Measurements from ENCODE around the gene PBRM1.

Gene PBRM1

GRCh38 chr3:52670621-52671521 is 14.8 kb downstream of the PBRM1 start:
- DNase-seq, result peak; percentile 60 to 89 (median 68)

DNA sequence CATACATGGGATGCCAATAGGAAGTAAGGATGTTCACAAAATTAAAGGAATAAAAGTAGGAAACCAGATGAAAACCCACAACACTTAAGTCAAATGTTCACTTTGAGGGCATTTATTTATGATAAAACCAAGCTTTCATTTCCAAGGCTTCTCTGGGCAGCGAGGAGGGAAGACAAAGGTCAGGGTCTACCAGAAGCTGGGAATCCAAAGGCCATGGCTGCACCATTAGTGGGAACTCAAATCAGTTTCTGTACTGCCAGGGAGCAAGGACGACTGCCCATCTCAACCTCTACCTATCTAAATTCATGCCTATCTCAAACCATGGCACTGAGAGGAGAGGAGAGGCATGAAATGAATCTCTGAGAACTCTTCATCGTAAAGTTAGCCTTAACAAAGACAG is 22.6 kb downstream of the PBRM1 start:
- DNase-seq, result no peak

DNA sequence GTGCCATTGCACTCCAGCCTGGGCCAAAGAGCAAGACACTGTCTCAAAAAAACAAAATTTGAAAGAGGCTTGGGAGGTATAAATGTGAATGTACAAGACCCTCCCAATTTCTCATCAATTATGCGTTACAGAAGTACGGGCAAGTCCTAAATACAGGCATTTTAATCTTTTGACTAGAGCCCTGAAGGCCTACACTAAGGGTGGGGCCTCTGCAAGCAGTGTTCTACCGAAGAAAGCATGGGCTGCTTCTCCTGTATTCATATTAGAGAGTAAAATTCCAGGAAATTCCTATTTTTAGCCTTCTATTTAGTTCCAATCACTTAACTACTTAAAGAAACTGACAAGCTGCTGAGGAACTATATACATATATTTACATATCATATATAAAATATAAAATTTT is 25.7 kb downstream of the PBRM1 start:
- DNase-seq, result no peak

DNA sequence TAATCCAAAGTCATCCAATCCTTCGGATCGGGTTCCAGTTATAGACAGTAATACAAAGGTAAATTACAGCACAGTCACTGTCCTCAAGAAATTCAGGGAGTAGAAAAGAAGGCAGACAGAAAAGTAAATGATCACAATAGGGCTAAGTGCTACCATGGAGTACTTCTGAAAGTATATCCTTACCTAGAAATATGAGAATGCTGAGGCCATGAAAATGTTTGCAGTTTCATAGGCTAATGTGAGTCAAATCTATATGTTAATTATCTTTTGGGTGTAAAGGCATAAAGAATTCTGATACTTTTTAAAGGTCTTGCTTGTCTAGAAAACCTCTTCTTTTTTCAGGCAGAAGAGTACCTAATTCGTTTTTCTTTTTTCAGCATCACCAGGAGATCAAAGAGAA is 29.8 kb downstream of the PBRM1 start:
- no peak for DNase-seq

GRCh38 chr3:52651592-52651991 is 34.1 kb downstream of the PBRM1 start:
- no peak for DNase-seq

GRCh38 chr3:52650439-52650838 is 35.3 kb downstream of the PBRM1 start:
- no peak for DNase-seq

DNA sequence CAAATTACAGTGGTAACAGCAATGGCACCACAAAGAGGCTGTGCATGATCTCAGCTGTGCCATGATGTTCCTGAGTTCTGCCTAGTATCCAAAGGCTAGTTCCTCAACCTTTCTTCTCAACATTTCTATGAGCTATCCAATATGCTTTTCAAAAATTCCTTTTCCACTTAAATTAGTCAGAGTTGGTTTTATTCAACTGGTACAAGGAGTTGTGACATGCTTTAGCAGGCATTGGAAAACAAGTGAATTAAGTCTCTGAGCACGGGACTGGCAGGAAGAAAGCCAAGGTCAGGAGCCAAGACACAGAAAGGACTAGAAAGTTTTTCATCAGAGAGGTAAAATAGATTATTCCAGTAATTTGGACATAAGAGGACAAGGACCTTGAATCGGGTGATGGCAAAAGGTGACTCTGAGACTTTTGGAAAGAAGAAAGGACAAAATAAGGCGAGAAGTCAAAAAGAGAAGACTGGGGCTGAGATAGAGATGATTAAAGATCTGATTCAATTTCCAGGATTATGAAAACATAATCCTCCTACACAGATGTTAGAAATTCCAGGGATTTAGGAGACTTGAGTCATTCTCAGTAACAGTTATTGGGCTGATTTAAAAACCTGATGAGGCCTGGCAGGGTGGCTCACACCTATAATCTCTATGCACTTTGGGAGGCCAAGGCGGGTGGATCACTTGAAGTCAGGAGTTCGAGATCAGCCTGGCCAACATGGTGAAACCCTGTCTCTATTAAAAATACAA is 36.1 kb downstream of the PBRM1 start:
- DNase-seq, result no peak

DNA sequence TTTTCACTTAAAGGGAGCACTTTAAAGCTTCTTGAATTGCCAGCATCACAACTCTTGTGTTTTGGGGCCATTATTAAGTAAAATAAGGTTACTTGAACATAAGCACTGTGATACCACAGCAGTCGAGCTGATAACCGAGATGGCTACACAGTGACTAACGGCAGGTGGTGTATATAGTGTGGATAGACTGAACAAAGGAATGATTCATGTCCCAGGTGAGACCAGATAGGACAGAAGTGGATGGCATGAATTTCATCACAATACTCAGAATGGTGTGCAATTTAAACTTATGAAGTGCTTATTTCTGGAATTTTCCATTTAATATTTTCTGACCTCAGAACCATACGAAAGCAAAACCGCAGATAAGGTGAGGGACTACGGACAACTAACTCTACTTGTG is 40.2 kb downstream of the PBRM1 start:
- DNase-seq, result no peak

DNA sequence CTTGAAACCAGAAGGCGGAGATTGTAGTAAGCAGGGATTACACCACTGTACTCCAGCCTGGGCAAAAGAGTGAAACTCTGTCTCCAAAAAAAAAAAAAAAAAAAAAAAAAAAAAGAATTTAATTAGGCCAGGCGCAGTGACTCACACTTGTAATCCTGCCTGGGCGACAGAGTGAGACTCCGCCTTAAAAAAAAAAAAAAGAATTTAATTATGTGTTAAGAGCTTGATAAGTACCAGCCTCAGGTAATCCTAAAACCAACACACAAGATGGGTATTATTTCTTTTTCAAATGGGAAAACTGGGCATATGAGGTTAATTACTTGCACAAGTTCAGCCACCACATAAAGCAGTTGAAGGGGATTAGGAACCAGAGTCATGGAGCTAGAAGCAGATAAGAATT is 49.0 kb downstream of the PBRM1 start:
- no peak for DNase-seq

- DNase-seq, result no peak
Observed at GRCh38 chr3:52633786-52634185, 51.9 kb downstream of the PBRM1 start.

DNA sequence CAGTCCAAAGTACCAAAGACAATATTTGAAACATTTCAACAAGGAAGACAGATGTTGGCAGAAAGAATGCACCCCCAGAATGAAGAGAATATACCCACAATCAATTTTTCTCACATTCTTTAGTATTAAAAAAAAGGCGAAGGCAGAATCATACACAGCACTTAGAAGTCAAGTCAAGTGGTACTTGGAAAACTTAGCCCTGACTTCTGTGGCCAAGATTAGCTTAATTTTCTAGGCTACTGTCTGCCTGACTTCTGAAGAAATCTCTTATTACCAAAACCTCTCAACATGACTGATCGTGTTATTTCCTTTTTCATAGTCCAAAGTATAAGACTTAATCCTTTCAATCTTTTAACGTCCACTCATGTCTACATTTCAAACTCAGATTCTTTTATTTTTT is 60.7 kb downstream of the PBRM1 start:
- DNase-seq, result no peak

GRCh38 chr3:52623234-52623792 is 62.4 kb downstream of the PBRM1 start:
- no peak for DNase-seq

DNA sequence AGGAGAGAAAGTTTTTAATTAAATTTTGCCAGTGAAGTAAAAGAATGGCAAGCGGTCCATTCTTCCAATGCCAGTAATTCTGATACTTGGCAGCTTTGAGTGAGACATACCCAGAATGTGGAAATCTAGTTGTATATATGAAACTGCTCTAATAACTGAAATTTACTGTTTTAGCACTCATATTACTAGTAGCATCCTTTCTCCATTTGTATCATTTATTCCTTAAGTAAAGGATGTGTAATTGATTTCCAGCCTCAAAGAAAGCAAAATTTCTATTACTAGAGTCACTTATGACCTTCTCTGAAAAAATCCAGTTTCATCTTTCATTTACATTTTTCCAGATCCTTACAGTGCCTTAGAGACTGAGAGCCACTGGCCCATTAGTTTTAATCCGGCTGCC is 65.1 kb downstream of the PBRM1 start:
- DNase-seq, result no peak

- DNase-seq, result no peak
Observed at GRCh38 chr3:52615166-52615565, 70.5 kb downstream of the PBRM1 start.

- DNase-seq, result no peak
Observed at GRCh38 chr3:52614689-52615088, 71.0 kb downstream of the PBRM1 start.

GRCh38 chr3:52609316-52609815 is 76.3 kb downstream of the PBRM1 start:
- DNase-seq, result no peak

- no peak for DNase-seq
Observed at GRCh38 chr3:52608337-52608736, 77.4 kb downstream of the PBRM1 start.

GRCh38 chr3:52606373-52607085 is 79.2 kb downstream of the PBRM1 start:
- no peak for DNase-seq

GRCh38 chr3:52600258-52600657 is 85.5 kb downstream of the PBRM1 start:
- no peak for DNase-seq

GRCh38 chr3:52596658-52597265 is 89.0 kb downstream of the PBRM1 start:
- peak; percentile 6 to 35 (median 19) for DNase-seq

- DNase-seq, result no peak
Observed at GRCh38 chr3:52593103-52593502, 92.6 kb downstream of the PBRM1 start.
